Stimulated activated CD8-positive, alpha-beta memory T cell treated with anti-CD3 and anti-CD28 coated beads, Interleukin-4, amount 100 ng/mL, for 24 hours (primary cell): ENCODE measurements around the gene HOXA10.

ENCODE experiments used
- DNase-seq: peaks from one replicate; pipeline ENCODE4 v3.0.0-alpha.2; 2020; ENCODE audit warnings: low read depth

The HOXA10 gene

GRCh38 chr7:27191161-27191731, 17.1 kb upstream of the HOXA10 start:
- no peak for DNase-seq

DNA sequence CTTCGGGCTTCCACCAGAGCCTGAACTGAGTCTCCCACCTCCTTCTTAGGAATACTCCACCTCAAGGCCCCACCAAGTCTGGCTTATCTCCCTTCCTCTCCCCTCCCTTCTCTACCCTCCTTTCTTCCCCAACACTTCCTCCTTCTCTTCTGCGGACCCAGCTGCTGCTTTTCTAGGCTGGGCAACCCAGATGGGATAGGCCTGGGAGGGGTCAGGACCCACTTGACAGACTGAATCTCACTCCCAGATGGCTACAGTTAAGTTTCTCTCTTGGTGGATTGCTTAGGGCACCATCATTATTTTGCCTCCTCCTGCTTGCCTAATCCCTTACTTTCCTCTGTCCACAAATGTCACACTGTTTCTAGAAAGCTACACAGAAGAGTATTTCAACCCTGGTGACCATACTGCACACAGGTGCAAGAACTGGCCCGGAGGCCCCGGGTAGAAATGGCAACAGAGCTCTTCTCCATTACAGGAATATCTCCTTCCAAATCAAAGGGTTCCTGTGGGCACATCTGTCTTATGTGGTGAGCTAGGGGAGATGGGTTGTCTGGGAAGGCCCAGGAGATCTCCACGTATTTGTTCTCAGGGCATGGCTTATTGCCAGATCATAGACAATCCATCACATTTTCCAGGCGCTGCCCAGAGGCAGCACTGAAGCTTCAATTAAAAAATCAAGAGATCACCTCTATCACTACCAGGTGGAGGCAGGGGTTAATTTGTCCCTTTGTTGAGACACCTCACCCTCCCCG, 16.1 kb upstream of the HOXA10 start:
- no peak for DNase-seq

DNA sequence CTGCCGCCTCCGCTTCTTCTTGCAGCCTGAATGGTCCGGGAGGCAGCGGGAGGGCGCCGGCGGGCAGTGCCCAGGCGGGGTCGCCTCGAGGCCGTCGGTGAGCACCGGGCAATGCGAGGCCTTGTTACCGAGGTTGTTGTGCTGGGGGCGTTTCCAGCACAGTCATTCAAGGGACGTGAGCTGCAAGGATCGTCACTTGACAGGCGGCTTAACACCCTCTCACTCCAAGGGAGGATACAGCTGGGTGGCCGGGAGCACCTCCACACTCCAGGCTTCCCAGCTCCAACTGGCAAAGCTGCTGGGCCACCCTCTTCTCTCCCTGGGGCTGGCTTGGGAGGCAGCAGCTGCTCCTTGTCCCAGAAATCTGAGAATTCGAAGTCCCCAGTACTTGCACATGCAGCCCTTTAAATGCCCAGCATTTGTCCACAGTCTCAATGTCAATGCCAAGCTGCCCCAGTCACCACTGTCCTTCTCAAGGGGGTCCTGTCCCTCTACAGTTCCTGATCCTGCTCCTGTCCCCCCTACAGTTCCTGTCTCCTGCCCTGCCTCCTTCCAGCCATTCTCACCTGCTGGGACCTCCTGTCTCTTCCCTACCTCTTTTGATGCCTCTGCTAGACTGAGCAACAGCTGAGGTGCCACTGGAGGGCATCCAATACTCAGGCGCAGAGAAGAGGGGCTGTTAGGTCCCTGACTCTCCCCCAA, 15.3 kb upstream of the HOXA10 start:
- DNase-seq = no peak

GRCh38 chr7:27188386-27189294, 14.5 kb upstream of the HOXA10 start:
- no peak for DNase-seq

GRCh38 chr7:27187475-27188385, 13.6 kb upstream of the HOXA10 start:
- DNase-seq = no peak

GRCh38 chr7:27186668-27187474, 12.8 kb upstream of the HOXA10 start:
- no peak for DNase-seq

DNA sequence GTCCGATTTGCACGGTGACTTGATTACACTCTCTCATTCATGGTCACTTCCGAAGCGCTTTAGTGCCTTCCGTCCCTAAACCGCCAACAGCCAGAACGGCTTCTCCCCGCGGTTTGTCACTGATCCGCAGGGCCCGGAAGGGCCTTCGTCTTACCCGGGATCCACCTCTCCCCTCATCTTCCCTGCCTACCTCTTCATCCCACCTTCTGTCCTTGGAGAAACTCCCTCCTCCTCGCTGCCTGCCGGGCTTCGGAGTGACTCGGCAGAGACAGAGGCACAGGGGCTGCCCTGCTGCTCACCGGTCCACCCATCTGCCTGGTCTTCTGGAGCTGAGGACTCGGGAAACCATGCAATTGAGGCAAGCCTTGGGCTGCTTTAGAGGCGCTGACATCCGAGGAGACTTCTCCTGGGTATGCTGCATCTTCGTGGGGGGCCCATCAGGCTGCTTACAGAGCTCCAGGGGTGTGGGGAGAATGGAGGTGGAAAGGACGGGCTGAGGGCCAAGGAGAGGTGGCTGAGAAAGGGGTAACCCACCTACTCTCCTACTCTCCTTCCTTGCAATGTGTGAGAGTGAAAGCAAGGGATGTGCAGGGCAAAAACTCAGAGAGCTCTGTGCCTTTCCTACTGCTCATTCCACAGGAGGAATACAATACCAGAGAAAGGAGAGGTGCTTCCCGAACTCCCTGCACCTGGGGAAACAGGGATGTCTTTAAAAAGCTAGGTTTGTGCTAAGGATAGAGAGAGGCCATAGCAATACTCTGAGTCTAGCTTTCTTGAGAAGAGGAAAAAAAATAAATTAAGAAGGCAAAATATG, 11.9 kb upstream of the HOXA10 start:
- DNase-seq = no peak

DNA sequence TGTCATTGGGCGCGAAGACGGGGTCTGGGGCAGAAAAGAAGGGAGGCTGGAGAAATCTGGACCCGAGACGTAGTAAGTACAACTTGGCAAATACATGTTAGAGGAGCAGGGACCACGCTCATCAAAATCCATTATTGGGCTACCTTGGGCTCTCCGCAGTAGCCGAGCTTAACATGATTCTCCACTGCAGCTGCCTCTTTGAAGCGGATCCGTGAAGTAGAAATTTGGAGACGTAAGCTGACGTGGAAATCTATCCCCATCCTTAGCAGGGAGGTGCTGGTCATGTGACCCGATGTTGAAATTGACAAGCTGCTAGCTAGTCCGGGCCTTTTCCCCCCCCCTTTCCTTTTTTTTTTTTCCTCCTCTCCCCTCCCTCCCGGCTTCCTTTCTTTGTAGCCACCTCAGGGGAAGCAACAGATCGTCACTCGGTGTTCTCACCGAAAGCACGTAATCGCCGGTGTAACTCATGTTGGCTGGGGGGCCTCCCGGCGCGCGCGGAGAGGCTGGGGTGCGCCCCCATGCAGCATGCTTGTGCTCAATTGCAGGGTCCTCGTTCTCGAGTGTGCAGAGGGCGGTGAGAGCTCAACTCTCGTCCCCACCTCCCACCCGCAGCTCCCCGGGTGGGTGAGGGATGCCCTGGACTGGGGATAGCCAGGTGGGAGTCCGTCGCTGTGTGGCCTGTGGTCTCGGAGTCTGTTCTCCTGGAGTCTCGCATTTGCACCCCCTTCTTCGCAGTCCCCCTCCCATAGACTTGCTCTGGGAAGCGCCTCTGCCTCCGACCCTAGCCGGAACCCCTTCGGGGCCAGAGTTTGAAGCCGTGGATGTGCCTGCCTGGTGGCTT, 11.1 kb upstream of the HOXA10 start, which contains the start of gene HOXA11:
Gene HOXA11, minus strand, starts transcription at position 220 of the 841 bp plus-strand sequence. Its CDS starts 88 bp downstream, at position 132.
- no peak for DNase-seq

DNA sequence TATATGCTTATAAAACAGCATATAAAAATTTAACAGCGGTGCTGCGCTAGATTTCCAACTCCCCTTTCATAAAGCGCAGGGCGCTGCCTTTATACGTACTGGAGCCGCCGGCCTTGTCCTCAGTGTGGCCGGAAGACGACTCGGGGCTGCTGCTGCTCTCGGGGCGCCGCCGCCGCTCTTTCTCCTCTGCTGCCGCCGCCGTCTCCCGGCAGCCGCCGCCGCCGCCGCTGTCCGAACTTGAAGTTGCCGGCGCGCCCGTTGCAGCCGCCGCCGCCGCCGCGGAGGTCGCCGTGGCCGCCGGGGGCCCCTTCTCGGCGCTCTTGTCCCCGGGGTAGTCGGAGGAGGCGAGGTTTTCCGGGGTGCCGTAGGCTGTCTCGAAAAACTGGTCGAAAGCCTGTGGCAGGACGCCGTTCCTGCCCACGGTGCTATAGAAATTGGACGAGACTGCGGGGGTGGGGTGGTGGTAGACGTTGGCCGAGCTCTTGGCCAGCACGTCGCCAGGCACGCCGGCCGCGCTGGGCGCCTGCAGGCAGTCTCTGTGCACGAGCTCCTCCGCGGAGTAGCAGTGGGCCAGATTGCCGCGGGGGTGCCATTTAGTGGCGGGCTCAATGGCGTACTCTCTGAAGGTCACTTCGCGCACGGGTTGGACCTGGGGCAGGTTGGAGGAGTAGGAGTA, 10.4 kb upstream of the HOXA10 start:
- DNase-seq = no peak

DNA sequence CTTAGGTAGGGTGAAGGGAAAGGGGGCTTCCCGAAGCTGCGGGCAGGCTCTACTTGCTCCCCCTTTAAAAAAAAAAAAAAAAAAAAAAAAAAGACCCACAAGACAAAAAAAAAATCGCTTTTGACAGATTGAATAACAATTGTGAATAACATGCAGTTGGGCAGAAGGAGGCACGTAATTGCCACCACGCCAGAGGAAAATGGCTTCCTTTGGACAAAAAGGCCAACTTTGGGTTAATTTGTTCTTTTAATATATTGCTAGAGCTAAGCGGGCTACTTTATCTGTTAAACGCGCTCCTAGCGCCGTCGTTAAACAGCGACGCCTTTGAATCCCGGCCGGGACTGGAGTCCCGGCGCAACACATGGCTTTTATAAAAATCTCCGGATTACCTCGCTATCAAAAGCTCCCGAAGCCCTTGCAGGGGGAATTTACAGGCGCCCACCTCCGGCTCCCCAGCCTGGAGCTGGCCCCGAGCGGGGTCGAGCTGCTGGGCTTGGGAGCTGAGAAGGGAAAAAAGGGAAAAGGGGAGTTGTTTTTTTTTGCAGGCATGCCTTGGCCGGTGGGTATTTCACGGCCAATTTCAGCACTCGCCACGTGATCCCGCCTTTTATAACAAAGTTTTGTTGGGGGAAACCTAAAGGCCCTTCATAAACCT, 9.7 kb upstream of the HOXA10 start:
- DNase-seq = no peak

GRCh38 chr7:27182861-27183681, 9.0 kb upstream of the HOXA10 start:
- DNase-seq = no peak

DNA sequence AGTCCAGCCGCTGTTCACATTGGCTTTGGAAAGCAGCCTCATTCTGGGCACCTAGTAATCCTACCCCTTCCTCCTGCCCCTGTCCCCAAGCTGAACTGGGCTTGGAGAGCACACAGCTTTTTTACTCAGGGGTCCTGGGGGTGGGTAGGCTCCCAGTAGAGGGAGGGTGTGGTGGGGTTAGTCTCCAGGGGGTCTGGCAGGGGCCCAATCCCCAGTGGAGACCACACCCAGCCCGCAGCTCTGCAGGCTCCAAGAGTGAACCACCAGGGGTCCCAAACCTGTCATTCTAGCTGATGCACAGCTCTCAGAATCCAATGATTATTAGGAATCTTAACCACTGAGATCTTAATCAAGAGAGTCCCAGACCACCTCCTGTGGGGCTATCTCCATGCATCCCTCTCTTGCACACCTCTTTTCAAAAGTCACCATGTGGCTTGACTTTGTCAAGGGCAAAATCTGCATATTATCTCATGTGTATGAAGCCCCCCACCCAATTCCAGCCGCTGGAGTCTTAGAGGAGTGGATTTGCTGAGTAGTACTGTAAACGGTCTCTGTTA, 8.2 kb upstream of the HOXA10 start:
- DNase-seq = no peak

DNA sequence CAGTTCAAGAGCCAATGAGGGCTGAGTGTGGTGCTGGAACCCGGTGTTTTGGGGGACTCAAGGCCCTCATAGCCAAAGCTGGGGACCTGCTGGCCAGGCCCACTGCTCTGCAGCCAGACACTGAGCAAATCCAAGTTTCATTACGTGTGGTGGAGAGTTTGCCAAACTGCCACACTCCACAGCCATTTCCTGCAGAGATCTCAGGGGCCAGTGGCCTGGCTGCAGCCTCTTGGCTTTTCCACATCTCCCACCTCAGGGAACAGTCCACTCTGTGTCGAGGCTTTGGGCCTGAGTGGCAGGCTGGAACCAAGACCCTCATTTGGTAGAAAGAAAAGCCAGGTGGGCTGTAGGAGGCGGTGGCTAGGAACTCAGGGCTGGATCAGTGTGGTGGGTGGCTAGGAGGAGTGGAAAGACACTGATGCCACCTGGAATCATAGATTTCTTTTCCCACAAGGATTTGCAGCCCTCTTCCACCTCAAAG, 7.7 kb upstream of the HOXA10 start:
- no peak for DNase-seq

GRCh38 chr7:27180431-27181420, 6.6 kb upstream of the HOXA10 start:
- no peak for DNase-seq
